Neuronal stem cell (in vitro differentiated cells): ENCODE measurements around the gene HHIPL1.

Source experiments
- DNase-seq: peaks from one replicate; pipeline ENCODE4 v3.0.0-alpha.2; 2013; ENCODE audit warnings: low spot score
- H2AFZ ChIP-seq: one replicate; pipeline ENCODE4 v1.6.1; 2013; ENCODE audit warnings: mild to moderate bottlenecking, low read length, inconsistent platforms
- H2AK5ac ChIP-seq: 2 replicates; pipeline ENCODE4 v1.6.1; 2013; ENCODE audit warnings: low read depth, mild to moderate bottlenecking, inconsistent platforms, low read length, moderate library complexity, mixed read lengths
- H2BK120ac ChIP-seq: 2 replicates; pipeline ENCODE4 v1.6.1; 2013; ENCODE audit warnings: low read depth, mild to moderate bottlenecking, inconsistent platforms, low read length, moderate library complexity, mixed read lengths
- H2BK12ac ChIP-seq: one replicate; pipeline ENCODE4 v1.6.1; 2013; ENCODE audit warnings: low read length, inconsistent platforms
- H2BK15ac ChIP-seq: 2 replicates; pipeline ENCODE4 v1.6.1; 2013; ENCODE audit warnings: mild to moderate bottlenecking, low read length, inconsistent platforms, mixed read lengths
- H2BK5ac ChIP-seq: one replicate; pipeline ENCODE4 v1.6.1; 2013; ENCODE audit warnings: inconsistent platforms, mild to moderate bottlenecking, low read length, moderate library complexity
- H3K14ac ChIP-seq: one replicate; pipeline ENCODE4 v1.6.1; 2013; ENCODE audit warnings: low read length, inconsistent platforms
- H3K18ac ChIP-seq: 2 replicates; pipeline ENCODE4 v1.6.1; 2013; ENCODE audit warnings: low read length, inconsistent platforms
- H3K23ac ChIP-seq: 2 replicates; pipeline ENCODE4 v1.6.1; 2013; ENCODE audit warnings: low read depth, mild to moderate bottlenecking, mixed read lengths, low read length, inconsistent platforms; ENCODE audit not compliant: poor library complexity
- H3K27ac ChIP-seq: replicated peaks from 3 replicates; pipeline ENCODE4 v1.5.1; 2013; ENCODE audit warnings: low read length, inconsistent platforms
- H3K27me3 ChIP-seq, 3 experiments: 2 replicates each; pipeline ENCODE4 v1.6.1; 2013; ENCODE audit warnings: low read length in 3 of 3, mild to moderate bottlenecking in 2 of 3, inconsistent platforms in 1 of 3, low read depth in 1 of 3, mixed read lengths in 1 of 3, moderate library complexity in 1 of 3; ENCODE audit not compliant: control insufficient read depth in 3 of 3, insufficient read depth in 3 of 3
- H3K36me3 ChIP-seq, 2 donors: replicated peaks in 1 of 2; 2 replicates each; pipeline ENCODE4 v1.6.1; 2013; ENCODE audit warnings: low read length in 2 of 2; ENCODE audit not compliant: control insufficient read depth in 2 of 2, insufficient read depth in 2 of 2
- H3K4ac ChIP-seq: 2 replicates; pipeline ENCODE4 v1.6.1; 2013; ENCODE audit warnings: inconsistent platforms, mild to moderate bottlenecking, low read length, moderate library complexity
- H3K4me1 ChIP-seq, 2 donors: 1 replicate in 1 of 2; 2 replicates in 1 of 2; pipeline ENCODE4 v1.6.1; 2013; ENCODE audit warnings: low read length in 2 of 2, low read depth in 1 of 2; ENCODE audit not compliant: control insufficient read depth in 2 of 2, insufficient read depth in 1 of 2
- H3K4me2 ChIP-seq: one replicate; pipeline ENCODE4 v1.6.1; 2013; ENCODE audit warnings: mild to moderate bottlenecking, low read length, inconsistent platforms; ENCODE audit not compliant: insufficient read depth, poor library complexity, severe bottlenecking
- H3K4me3 ChIP-seq, 2 donors: 2 replicates each; pipeline ENCODE4 v1.5.1; 2013; ENCODE audit warnings: low read length in 2 of 2, mild to moderate bottlenecking in 2 of 2, inconsistent platforms in 1 of 2, moderate library complexity in 1 of 2
- H3K79me1 ChIP-seq: one replicate; pipeline ENCODE4 v1.6.1; 2013; ENCODE audit warnings: low read depth, mild to moderate bottlenecking, inconsistent platforms, low read length, moderate library complexity
- H3K9ac ChIP-seq: one replicate; pipeline ENCODE4 v1.6.1; 2013; ENCODE audit warnings: mild to moderate bottlenecking, low read depth, low read length, inconsistent platforms; ENCODE audit not compliant: poor library complexity
- H3K9me3 ChIP-seq, 2 donors: replicated peaks in 1 of 2; 2 replicates each; pipeline versions ENCODE3 to v1.6.1; 2013; ENCODE audit warnings: low read length in 2 of 2, mild to moderate bottlenecking in 2 of 2, inconsistent platforms in 1 of 2, low read depth in 1 of 2, mixed read lengths in 1 of 2, moderate library complexity in 1 of 2; ENCODE audit not compliant: control insufficient read depth in 2 of 2, insufficient read depth in 1 of 2
- H4K8ac ChIP-seq: one replicate; pipeline ENCODE4 v1.6.1; 2013; ENCODE audit warnings: low read depth, mild to moderate bottlenecking, inconsistent platforms, low read length, moderate library complexity
- H4K91ac ChIP-seq: one replicate; pipeline ENCODE4 v1.6.1; 2013; ENCODE audit warnings: low read length, low read depth, mild to moderate bottlenecking, inconsistent platforms; ENCODE audit not compliant: poor library complexity
- WGBS, 2 donors: extraction: QIAGEN DNeasy Blood & Tissue Kit; methylation state at CpG; one replicate each; pipeline ENCODE4 v1.1.7; 2013; ENCODE audit warnings: missing lambda C conversion rate in 2 of 2, mixed read lengths in 1 of 2; ENCODE audit not compliant: insufficient read length in 2 of 2, insufficient replicate concordance in 1 of 2; ENCODE audit errors: extremely low coverage in 2 of 2; 5-methylcytosine and 5-hydroxymethylcytosine counted together

Gene HHIPL1

GRCh38 chr14:99632410-99633035 is 12.4 kb upstream of the HHIPL1 start:
- no peaks in the 10 kb centered on the region for H3K36me3 ChIP-seq
- H3K4me2 ChIP-seq, result no peak overlapping the region
- H3K27ac ChIP-seq, result no peak overlapping the region
- H2AFZ ChIP-seq, result no peak overlapping the region
- no peak overlapping the region for H3K23ac ChIP-seq
- no peak overlapping the region for H3K4me3 ChIP-seq
- no peak overlapping the region for H3K14ac ChIP-seq
- H3K27me3 ChIP-seq, result no peaks in the 10 kb centered on the region
- no CpG with 5 or more reads among the region's 9 CpGs for WGBS, 2 donors
- no peak overlapping the region for H3K18ac ChIP-seq
- no peak overlapping the region for H3K9ac ChIP-seq
- no peak overlapping the region for H4K8ac ChIP-seq
- no peaks in the 10 kb centered on the region for H3K9me3 ChIP-seq
- H3K4me1 ChIP-seq, result peaks cover 8 to 21% of the 10 kb centered on the region in 2 donors
- H2BK5ac ChIP-seq, result no peak overlapping the region
- H2AK5ac ChIP-seq, result no peak overlapping the region
- no peak for DNase-seq
- H3K79me1 ChIP-seq, result no peaks in the 10 kb centered on the region
- no peak overlapping the region for H4K91ac ChIP-seq
- no peak overlapping the region for H3K4ac ChIP-seq
- no peak overlapping the region for H2BK12ac ChIP-seq
- no peak overlapping the region for H2BK120ac ChIP-seq
- no peak overlapping the region for H2BK15ac ChIP-seq

- H3K27ac ChIP-seq, result no peak overlapping the region
- H3K4me3 ChIP-seq, result no peak overlapping the region
- H3K9ac ChIP-seq, result no peak overlapping the region
- H4K8ac ChIP-seq, result no peak overlapping the region
- peak overlapping the region; percentile 40 for H3K23ac ChIP-seq
- peak overlapping the region; percentile 35 for H2BK12ac ChIP-seq
- no peak overlapping the region for H4K91ac ChIP-seq
- peak overlapping the region; percentile 39 for H2BK5ac ChIP-seq
- H3K4ac ChIP-seq, result peak overlapping the region; percentile 38
- no CpG with 5 or more reads among the region's 3 CpGs for WGBS, 2 donors
- H2AFZ ChIP-seq, result peak overlapping the region; percentile 60
- no peaks in the 10 kb centered on the region for H3K79me1 ChIP-seq
- H3K27me3 ChIP-seq, result no peaks in the 10 kb centered on the region
- H3K18ac ChIP-seq, result peak overlapping the region; percentile 20
- H3K4me2 ChIP-seq, result no peak overlapping the region
- no peak overlapping the region for H3K14ac ChIP-seq
- peak overlapping the region; percentile 54 for H2BK15ac ChIP-seq
- peaks cover 3 to 17% of the 10 kb centered on the region in 2 donors for H3K4me1 ChIP-seq
- H2AK5ac ChIP-seq, result peak overlapping the region; percentile 44
- no peak for DNase-seq
- no peaks in the 10 kb centered on the region for H3K9me3 ChIP-seq
- H3K36me3 ChIP-seq, result no peaks in the 10 kb centered on the region
- no peak overlapping the region for H2BK120ac ChIP-seq
Observed at GRCh38 chr14:99633141-99633540, 11.8 kb upstream of the HHIPL1 start.

GRCh38 chr14:99633918-99634317 is 11.0 kb upstream of the HHIPL1 start:
- H3K27me3 ChIP-seq, result no peaks in the 10 kb centered on the region
- no CpG with 5 or more reads among the region's 10 CpGs for WGBS, 2 donors
- no peak overlapping the region for H2BK12ac ChIP-seq
- peak overlapping the region; percentile 44 for H2AK5ac ChIP-seq
- no peak overlapping the region for H3K4me2 ChIP-seq
- peak overlapping the region; percentile 8 for H2BK15ac ChIP-seq
- peak overlapping the region; percentile 60 for H2AFZ ChIP-seq
- H3K36me3 ChIP-seq, result no peaks in the 10 kb centered on the region
- no peak for DNase-seq
- no peaks in the 10 kb centered on the region for H3K79me1 ChIP-seq
- peaks cover 1 to 15% of the 10 kb centered on the region in 2 donors for H3K4me1 ChIP-seq
- no peak overlapping the region for H3K23ac ChIP-seq
- H3K4ac ChIP-seq, result no peak overlapping the region
- H3K9me3 ChIP-seq, result no peaks in the 10 kb centered on the region
- H3K14ac ChIP-seq, result no peak overlapping the region
- H3K9ac ChIP-seq, result peak overlapping the region; percentile 12
- no peak overlapping the region for H3K27ac ChIP-seq
- no peak overlapping the region for H3K4me3 ChIP-seq
- H3K18ac ChIP-seq, result peak overlapping the region; percentile 46
- no peak overlapping the region for H4K8ac ChIP-seq
- H2BK5ac ChIP-seq, result peak overlapping the region; percentile 39
- H2BK120ac ChIP-seq, result no peak overlapping the region
- H4K91ac ChIP-seq, result no peak overlapping the region

DNA sequence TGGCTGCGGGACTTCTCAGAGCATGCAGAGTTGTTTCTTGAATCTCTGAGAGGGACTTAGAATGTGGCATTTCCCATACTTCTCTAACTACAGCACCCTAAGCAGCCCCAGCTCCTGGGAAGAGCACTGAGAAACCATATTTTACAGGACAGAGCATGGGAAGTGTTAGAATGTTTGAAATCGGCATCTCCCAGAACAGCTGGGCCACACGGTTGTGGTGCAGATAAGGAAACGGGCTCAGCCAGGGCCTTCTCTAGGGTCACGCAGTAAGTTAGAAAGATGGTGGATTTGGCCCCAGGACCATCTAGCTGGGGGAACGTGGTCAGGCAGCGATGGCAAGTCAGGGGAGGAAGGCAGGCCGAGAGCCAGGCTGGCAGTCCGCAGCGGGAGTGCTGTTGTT is 10.5 kb upstream of the HHIPL1 start:
- Histone ChIP-seq H2BK5ac (no peak overlapping the region), H4K91ac (no peak overlapping the region), H3K4me3 (no peak overlapping the region), H3K18ac (no peak overlapping the region), H3K27me3 (no peaks in the 10 kb centered on the region), H2BK15ac (peak overlapping the region; percentile 79), H4K8ac (no peak overlapping the region), H3K79me1 (no peaks in the 10 kb centered on the region), H2AK5ac (no peak overlapping the region), H3K9me3 (no peaks in the 10 kb centered on the region), H3K36me3 (no peaks in the 10 kb centered on the region), H3K4ac (no peak overlapping the region), H3K4me1 (peaks cover 1 to 13% of the 10 kb centered on the region in 2 donors), H3K4me2 (no peak overlapping the region), H2BK12ac (peak overlapping the region; percentile 85), H3K14ac (no peak overlapping the region), H2AFZ (peak overlapping the region; percentile 21), H2BK120ac (no peak overlapping the region), H3K9ac (no peak overlapping the region), H3K23ac (no peak overlapping the region), H3K27ac (no peak overlapping the region)
- WGBS, 2 donors, result no CpG with 5 or more reads among the region's 10 CpGs
- no peak for DNase-seq
